Calu3 (cell line): ENCODE results near the gene ARMC2. TPM values are rescaled to one million over a fixed set of nuclear protein-coding genes. Genes with fewer than 3 reads are reported as not detected.

Experiments used
- Bru-seq: library from RNA; stranded (reverse); fragments of 400-500 nt; gene quantifications from one replicate; lab custom pipeline; 2021; lab: Mats Ljungman, UMichigan
- BruChase-seq, 2 experiments: library from RNA; stranded (reverse); fragments of 400-500 nt; gene quantifications; one replicate each; lab custom pipeline; 2021; lab: Mats Ljungman, UMichigan
- BruUV-seq: library from RNA; stranded (reverse); fragments of 400-500 nt; replicated peaks from 2 replicates; lab custom pipeline; 2021; lab: Mats Ljungman, UMichigan
- CTCF ChIA-PET: fragments of 300-600 bp; sonication (Branson Sonifier 250); formaldehyde crosslinking; loops from one replicate; lab custom pipeline; 2022; ENCODE audit warnings: antibody characterized with exemption; lab: Charles Lee
- DNase-seq: peaks from one replicate; pipeline ENCODE4 v3.0.0; 2022
- H3K27ac Mint-ChIP-seq: one replicate; pipeline ENCODE4 v1.8.0; 2022; ENCODE audit warnings: mixed read lengths; ENCODE audit not compliant: unreplicated experiment
- H3K27me3 Mint-ChIP-seq: one replicate; pipeline ENCODE4 v1.8.0; 2022; ENCODE audit warnings: mixed read lengths; ENCODE audit not compliant: unreplicated experiment
- H3K36me3 Mint-ChIP-seq: one replicate; pipeline ENCODE4 v1.8.0; 2022; ENCODE audit warnings: mild to moderate bottlenecking, moderate library complexity, mixed read lengths; ENCODE audit not compliant: insufficient read depth, unreplicated experiment
- H3K4me1 Mint-ChIP-seq: one replicate; pipeline ENCODE4 v1.8.0; 2022; ENCODE audit warnings: mild to moderate bottlenecking, low read depth, mixed read lengths; ENCODE audit not compliant: unreplicated experiment
- H3K4me3 Mint-ChIP-seq: one replicate; pipeline ENCODE4 v1.8.0; 2022; ENCODE audit warnings: mild to moderate bottlenecking, low read depth, moderate library complexity, mixed read lengths; ENCODE audit not compliant: unreplicated experiment
- H3K9me3 Mint-ChIP-seq: one replicate; pipeline ENCODE4 v1.8.0; 2022; ENCODE audit warnings: low read depth, mixed read lengths; ENCODE audit not compliant: unreplicated experiment
- CTCF ChIP-seq: fragments of 200-600 bp; IDR thresholded peaks from one replicate; pipeline ENCODE4 v1.8.0; 2022; ENCODE audit warnings: antibody characterized with exemption; ENCODE audit not compliant: unreplicated experiment
- intact Hi-C: fragments of 100-400 bp; cut with micrococcal nuclease; formaldehyde crosslinking; loops from one replicate; pipeline ENCODE4 v1.10.0; 2022; ENCODE audit not compliant: unreplicated experiment
- long read RNA-seq: library from polyadenylated mRNA; stranded (forward); transcript quantifications from one replicate; pipeline ENCODE4 v2.0.0, GENCODE V29; 2022
- total RNA-seq: library from RNA; stranded (reverse); gene quantifications from 2 replicates; pipeline ENCODE4 v1.2.3, GENCODE V29; 2022

ARMC2 gene
- total RNA-seq (4.5 and 7.1 TPM in 2 replicates), Bru-seq, nascent RNA (percentile 39 among the genes with signal in this experiment), BruChase-seq, experiment 1, labeled RNA remaining after a 6-hour chase (percentile 43 among the genes with signal in this experiment), BruChase-seq, experiment 2, labeled RNA remaining after a 2-hour chase (percentile 43 among the genes with signal in this experiment)
- long read RNA-seq, partial matches to known transcripts, result 0 of 4 reads
- long read RNA-seq, other reads (novel, unspliced or antisense), result 4 of 4 reads

GRCh38 chr6:108848116-108848868, at the start of gene ARMC2:
Gene ARMC2, plus strand, starts transcription at chr6:108848422. Its CDS starts 5,846 bp downstream, at chr6:108854268.
- no peaks in the 10 kb centered on the region for H3K27me3 Mint-ChIP-seq
- BruUV-seq, result no TSS peak
- peak; percentile 94 for DNase-seq
- H3K27ac Mint-ChIP-seq, result peak within 1 kb of the TSS; percentile 23
- TF ChIP-seq CTCF, result no peak
- peaks cover 19% of the 10 kb centered on the region for H3K36me3 Mint-ChIP-seq
- CTCF ChIA-PET, result interaction anchor here (0.6 to 1.1 kb wide), 5 partner anchors 9 to 896 kb away, joined by 3 to 4 read pairs (median 3); no protein-coding TSS in a partner anchor
- H3K4me1 Mint-ChIP-seq, result peaks cover 14% of the 10 kb centered on the region
- H3K9me3 Mint-ChIP-seq, result no peaks in the 10 kb centered on the region
- intact Hi-C loops, result no loop called here
- peak within 1 kb of the TSS; percentile 91 for H3K4me3 Mint-ChIP-seq

- no TSS peak for BruUV-seq
- CTCF ChIA-PET, result interaction anchor here (1.1 to 1.3 kb wide), 3 partner anchors 23 to 257 kb away, joined by 3 read pairs; no protein-coding TSS in a partner anchor
- TF ChIP-seq CTCF, result no peak
- H3K36me3 Mint-ChIP-seq, result no peaks in the 10 kb centered on the region
- H3K4me1 Mint-ChIP-seq, result peaks cover 35% of the 10 kb centered on the region
- DNase-seq, result no peak
- no peaks in the 10 kb centered on the region for H3K9me3 Mint-ChIP-seq
- H3K27ac Mint-ChIP-seq, result peak overlapping the region; percentile 35
- H3K4me3 Mint-ChIP-seq, result peak overlapping the region; percentile 48
- no peaks in the 10 kb centered on the region for H3K27me3 Mint-ChIP-seq
- intact Hi-C loops, result no loop called here
These were observed 49.4 kb upstream of the ARMC2 start for GRCh38 chr6:108798670-108799353.

- CTCF ChIA-PET, result no interaction called here
- peaks cover 31% of the 10 kb centered on the region for H3K4me1 Mint-ChIP-seq
These were observed 48.9 kb upstream of the ARMC2 start for GRCh38 chr6:108799354-108799717.

More at GRCh38 chr6:108799354-108799717, 48.9 kb upstream of the ARMC2 start:
- H3K27me3 Mint-ChIP-seq, result no peaks in the 10 kb centered on the region
- H3K9me3 Mint-ChIP-seq, result no peaks in the 10 kb centered on the region
- intact Hi-C loops, result no loop called here
- BruUV-seq, result no TSS peak
- H3K27ac Mint-ChIP-seq, result no peak overlapping the region
- no peak overlapping the region for H3K4me3 Mint-ChIP-seq
- DNase-seq, result no peak
- H3K36me3 Mint-ChIP-seq, result no peaks in the 10 kb centered on the region
- TF ChIP-seq CTCF, result no peak
